OCI-LY1 (cell line): ENCODE measurements around the gene CCDC33.

ENCODE experiments used
- CTCF ChIP-seq: fragments of 200-600 bp; sonication (generic), shearing (Covaris generic); IDR thresholded peaks from 2 replicates; pipeline ENCODE4 v1.5.1; 2017; ENCODE audit warnings: mild to moderate bottlenecking, antibody characterized with exemption, low read length, moderate library complexity, mixed read lengths
- EZH2 ChIP-seq: fragments of 200-600 bp; sonication (generic), shearing (Covaris generic); IDR thresholded peaks from 2 replicates; pipeline ENCODE4 v1.8.0; 2017; ENCODE audit warnings: borderline replicate concordance, mixed run types, mild to moderate bottlenecking, antibody characterized with exemption, low read length, moderate library complexity, mixed read lengths

DNA sequence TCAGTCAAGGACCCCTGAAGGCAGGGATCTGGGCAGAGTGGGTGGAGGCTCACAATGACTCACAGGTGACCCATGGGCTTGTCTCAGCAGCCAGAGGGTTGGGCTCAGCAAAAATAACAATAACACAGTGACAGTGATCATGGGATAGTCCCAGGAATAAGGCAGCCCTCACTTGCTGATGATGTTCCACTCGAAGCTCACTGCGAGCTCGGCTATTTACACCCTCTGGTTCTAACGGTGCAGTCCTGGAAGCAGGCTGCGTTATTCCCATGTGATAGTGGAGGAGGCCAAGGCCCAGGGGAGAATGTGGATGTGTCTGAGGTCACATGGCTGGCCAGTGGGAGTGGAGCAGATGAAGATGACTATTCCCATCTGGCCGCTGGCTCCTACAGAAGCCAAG, 16.2 kb downstream of the CCDC33 start:
- TF ChIP-seq EZH2: no peak
- TF ChIP-seq CTCF: no peak
